ENCODE data around the gene ADAMTS2.

GRCh38 chr5:179147991-179148702 lies 197.1 kb downstream of the ADAMTS2 start:
- TF ChIP-seq EZH2 (IDR thresholded peaks at IDR 0.05; ENCODE audit: insufficient read depth, poor library complexity, severe bottlenecking) (no peak), EZH2phosphoT487 (IDR thresholded peaks at IDR 0.05; ENCODE audit: insufficient read depth, low read depth) (no peak)
